GM23338 (cell line): ENCODE measurements around the gene OSBPL7.

Experiments used
- CREB1 ChIP-seq: fragments of 250-450 bp; sonication (Bioruptor Pico); IDR thresholded peaks from 2 replicates; pipeline ENCODE4 v1.5.0; 2020; ENCODE audit warnings: low read depth, mild to moderate bottlenecking, moderate library complexity
- CTCF ChIP-seq, 2 experiments: fragments of 200-600 bp in 1 of 2; sonication (generic) in 1 of 2; conservative IDR thresholded peaks; 2 replicates each; pipeline versions ENCODE4 v1.5.1 to v1.6.1; 2016 to 2017; ENCODE audit warnings: antibody characterized with exemption in 2 of 2, low read depth in 2 of 2, mild to moderate bottlenecking in 2 of 2, moderate library complexity in 1 of 2
- EZH2 ChIP-seq: fragments of 200-600 bp; sonication (generic); IDR thresholded peaks from one replicate; pipeline ENCODE4 v1.8.0; 2017; ENCODE audit warnings: antibody characterized with exemption, mild to moderate bottlenecking, low read depth; ENCODE audit not compliant: unreplicated experiment
- EZH2phosphoT487 ChIP-seq: fragments of 200-600 bp; sonication (generic); IDR thresholded peaks from one replicate; pipeline ENCODE4 v1.8.1; 2018; ENCODE audit warnings: antibody characterized with exemption; ENCODE audit not compliant: unreplicated experiment
- NANOG ChIP-seq: IDR thresholded peaks from 2 replicates; pipeline ENCODE4 v1.6.1; 2016; ENCODE audit warnings: antibody characterized with exemption, borderline replicate concordance
- POLR2AphosphoS5 ChIP-seq: IDR thresholded peaks from 2 replicates; pipeline ENCODE4 v1.6.1; 2016; ENCODE audit warnings: antibody characterized with exemption, low read depth
- REST ChIP-seq: IDR thresholded peaks from one replicate; pipeline ENCODE4 v1.6.1; 2018; ENCODE audit warnings: antibody characterized with exemption; ENCODE audit not compliant: unreplicated experiment
- STAT1 ChIP-seq: IDR thresholded peaks from one replicate; pipeline ENCODE4 v1.6.1; 2016; ENCODE audit warnings: antibody characterized with exemption; ENCODE audit not compliant: unreplicated experiment
- ZNF114 ChIP-seq: fragments of 250-450 bp; sonication (Bioruptor Pico); IDR thresholded peaks from 2 replicates; pipeline ENCODE4 v1.5.0; 2020; ENCODE audit warnings: mild to moderate bottlenecking, moderate library complexity

GRCh38 chr17:47812146-47812920 is 9.3 kb downstream of the OSBPL7 start:
- TF ChIP-seq CTCF (conservative IDR thresholded peaks at IDR 0.05; ENCODE audit: low read depth in 2 of 2) (no peak), POLR2AphosphoS5 (no peak), EZH2 (no peak), REST (no peak), STAT1 (no peak), NANOG (no peak), EZH2phosphoT487 (no peak), ZNF114 (CRISPR knock-in tag) (no peak), CREB1 (CRISPR knock-in tag) (no peak)
